Common myeloid progenitor, CD34-positive (primary cell): Measurements from ENCODE around the gene MOB3A.
A peak's percentile ranks its signal among the peaks of the same experiment; 100 is the strongest.

Source experiments
- CTCF ChIA-PET: fragments of 350-600 bp; sonication (Branson Sonifier 250); formaldehyde crosslinking; loops from one replicate; lab custom pipeline; 2021; ENCODE audit warnings: antibody characterized with exemption; lab: Charles Lee
- POLR2A ChIA-PET: fragments of 350-600 bp; sonication (Branson Sonifier 250); formaldehyde crosslinking; loops from one replicate; lab custom pipeline; 2021; ENCODE audit warnings: antibody characterized with exemption; lab: Charles Lee
- DNase-seq, 3 donors: peaks; one replicate each; pipeline versions ENCODE4 v3.0.0 to v3.0.0-alpha.2; 2013
- H3K27ac ChIP-seq, 2 experiments: 1 replicate in 1 of 2; 2 replicates in 1 of 2; pipeline ENCODE4 v1.7.0; 2013; ENCODE audit warnings: inconsistent platforms in 2 of 2, low read length in 2 of 2, mild to moderate bottlenecking in 2 of 2, low read depth in 1 of 2, moderate library complexity in 1 of 2; ENCODE audit not compliant: severe bottlenecking in 2 of 2, insufficient read depth in 1 of 2, poor library complexity in 1 of 2
- H3K27me3 ChIP-seq, 5 experiments: replicated peaks in 2 of 5; 1 replicate in 3 of 5; 2 replicates in 2 of 5; pipeline versions ENCODE4 v1.6.1 to v1.7.0; 2013; ENCODE audit warnings: low read length in 4 of 5, mild to moderate bottlenecking in 2 of 5, moderate library complexity in 2 of 5, inconsistent platforms in 1 of 5; ENCODE audit not compliant: insufficient read depth in 5 of 5, control insufficient read depth in 4 of 5
- H3K36me3 ChIP-seq, 4 experiments: 1 replicate in 2 of 4; 2 replicates in 2 of 4; pipeline versions ENCODE4 v1.6.1 to v1.7.0; 2013; ENCODE audit warnings: low read length in 3 of 4, control low read depth in 1 of 4, mild to moderate bottlenecking in 1 of 4; ENCODE audit not compliant: control insufficient read depth in 4 of 4, insufficient read depth in 4 of 4
- H3K4me1 ChIP-seq, 4 experiments: 1 replicate in 3 of 4; 2 replicates in 1 of 4; pipeline versions ENCODE4 v1.6.1 to v1.7.1; 2013; ENCODE audit warnings: low read length in 3 of 4, mild to moderate bottlenecking in 3 of 4, control low read depth in 1 of 4, inconsistent platforms in 1 of 4, moderate library complexity in 1 of 4; ENCODE audit not compliant: control insufficient read depth in 4 of 4, insufficient read depth in 4 of 4; ENCODE audit errors: control extremely low read depth in 1 of 4
- H3K4me3 ChIP-seq, 7 experiments: 1 replicate in 4 of 7; 2 replicates in 3 of 7; pipeline versions ENCODE4 v1.5.1 to v1.7.0; 2013; ENCODE audit warnings: mild to moderate bottlenecking in 7 of 7, low read length in 6 of 7, moderate library complexity in 6 of 7, inconsistent platforms in 2 of 7, low read depth in 2 of 7, control low read depth in 1 of 7; ENCODE audit not compliant: insufficient read depth in 4 of 7, control insufficient read depth in 1 of 7; ENCODE audit errors: extremely low read depth in 1 of 7
- H3K9me3 ChIP-seq, 5 experiments: 1 replicate in 4 of 5; 2 replicates in 1 of 5; pipeline versions ENCODE4 v1.6.1 to v1.7.1; 2013; ENCODE audit warnings: low read length in 4 of 5, mild to moderate bottlenecking in 2 of 5, inconsistent platforms in 1 of 5, low read depth in 1 of 5, moderate library complexity in 1 of 5; ENCODE audit not compliant: control insufficient read depth in 4 of 5, insufficient read depth in 2 of 5; ENCODE audit errors: control extremely low read depth in 1 of 5
- WGBS: methylation state at CpG from one replicate; pipeline ENCODE4 v1.1.5; 2013; ENCODE audit not compliant: insufficient coverage; 5-methylcytosine and 5-hydroxymethylcytosine counted together

Gene MOB3A

DNA sequence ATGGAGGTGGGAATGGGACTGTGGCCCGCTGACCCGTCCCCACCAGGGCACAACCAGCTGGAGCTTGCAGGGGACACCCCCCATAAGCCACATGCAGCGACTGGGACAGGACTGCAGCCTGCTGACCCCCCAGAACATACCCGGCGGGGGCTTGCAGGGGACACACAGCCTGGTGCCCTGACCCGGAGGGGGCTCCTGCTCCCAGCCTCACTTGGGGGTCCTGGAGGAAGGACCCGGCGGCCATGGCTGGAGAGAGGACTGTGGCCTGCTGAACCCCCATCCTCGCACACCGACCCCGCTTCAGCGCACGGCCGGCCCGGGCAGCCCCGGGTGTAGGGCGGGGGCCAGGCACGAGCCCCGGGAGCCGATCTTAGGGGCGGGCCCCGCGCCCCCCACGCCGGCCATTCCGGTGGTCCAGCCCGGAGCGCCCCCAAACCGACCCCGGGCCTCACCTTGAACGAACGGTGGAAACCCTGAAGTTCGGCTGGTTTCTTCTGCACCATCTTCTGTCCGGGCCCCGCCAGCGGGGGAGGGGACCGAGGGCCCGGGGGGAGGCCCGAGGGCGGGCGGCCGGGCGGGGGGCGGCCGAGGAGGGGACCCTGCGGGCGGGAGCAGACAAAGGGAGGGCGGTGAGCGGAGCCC lies 45.7 kb downstream of the MOB3A start:
- Histone ChIP-seq H3K4me3 (peak overlapping the region; percentile 58 to 94 (median 81)), H3K27ac (peak overlapping the region in 1 of 2 experiments; percentile 81)
- POLR2A ChIA-PET, result interaction anchor here (1.1 to 2.1 kb wide), 4 partner anchors 8 to 45 kb away, joined by 3 to 14 read pairs (median 7); partner anchors contain the start of genes BTBD2 and MOB3A

DNA sequence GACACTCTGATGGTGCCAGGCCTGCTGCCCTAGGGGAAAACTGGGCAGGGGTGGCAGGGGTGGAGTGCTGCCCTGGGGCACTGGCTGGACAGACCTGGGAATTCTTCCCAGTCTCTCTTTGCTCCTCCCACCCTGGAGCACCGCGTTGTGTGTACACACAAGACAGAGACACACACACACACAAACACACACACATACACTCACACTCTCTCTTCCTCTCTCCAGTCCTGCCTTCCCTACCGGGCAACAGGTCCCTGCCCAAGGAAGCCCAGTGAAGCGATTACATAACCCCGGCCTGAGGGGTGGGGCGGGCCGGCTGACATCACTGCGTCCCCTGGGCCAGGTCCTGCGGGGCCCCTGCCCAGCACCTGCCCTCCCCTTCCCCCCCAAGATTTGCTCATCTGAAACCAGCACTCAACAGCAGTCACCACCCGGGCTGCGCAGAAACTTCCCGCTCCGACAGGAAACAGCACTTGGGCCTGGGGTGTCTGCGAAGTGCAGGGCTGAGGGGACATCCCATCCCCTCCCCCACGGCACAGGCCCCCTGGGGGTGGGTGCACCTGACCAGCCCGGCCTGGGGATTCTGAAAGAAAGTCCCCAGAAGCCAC lies 46.3 kb downstream of the MOB3A start:
- 0% methylated on average over 9 of the region's 16 CpGs for WGBS
- Histone ChIP-seq H3K27me3 (no peaks in the 10 kb centered on the region), H3K36me3 (peaks cover 0 to 43% (median 28%) of the 10 kb centered on the region in 4 experiments), H3K9me3 (no peaks in the 10 kb centered on the region), H3K4me3 (peak overlapping the region; percentile 58 to 94 (median 81)), H3K27ac (peak overlapping the region; percentile 40 to 81), H3K4me1 (peaks cover 0 to 50% (median 41%) of the 10 kb centered on the region in 4 experiments)
- ChIA-PET CTCF (interaction anchor here (1.1 kb wide), 1 partner anchor 9 kb away, joined by 3 read pairs; no protein-coding TSS in a partner anchor), POLR2A (interaction anchor here (1.1 to 2.1 kb wide), 3 partner anchors 7 to 45 kb away, joined by 3 to 14 read pairs (median 10); partner anchors contain the start of genes BTBD2 and MOB3A)
- peak; percentile 47 to 83 (median 80) for DNase-seq

More for the DNA sequence above, 45.7 kb downstream of the MOB3A start:
- CTCF ChIA-PET, result interaction anchor here (1.1 kb wide), 1 partner anchor 10 kb away, joined by 3 read pairs; no protein-coding TSS in a partner anchor
- no peaks in the 10 kb centered on the region for H3K9me3 ChIP-seq
- peaks cover 0 to 37% (median 24%) of the 10 kb centered on the region in 4 experiments for H3K36me3 ChIP-seq
- 0% methylated on average over 38 of the region's 49 CpGs for WGBS
- no peak for DNase-seq
- no peaks in the 10 kb centered on the region for H3K27me3 ChIP-seq
- peaks cover 0 to 47% (median 40%) of the 10 kb centered on the region in 4 experiments for H3K4me1 ChIP-seq

DNA sequence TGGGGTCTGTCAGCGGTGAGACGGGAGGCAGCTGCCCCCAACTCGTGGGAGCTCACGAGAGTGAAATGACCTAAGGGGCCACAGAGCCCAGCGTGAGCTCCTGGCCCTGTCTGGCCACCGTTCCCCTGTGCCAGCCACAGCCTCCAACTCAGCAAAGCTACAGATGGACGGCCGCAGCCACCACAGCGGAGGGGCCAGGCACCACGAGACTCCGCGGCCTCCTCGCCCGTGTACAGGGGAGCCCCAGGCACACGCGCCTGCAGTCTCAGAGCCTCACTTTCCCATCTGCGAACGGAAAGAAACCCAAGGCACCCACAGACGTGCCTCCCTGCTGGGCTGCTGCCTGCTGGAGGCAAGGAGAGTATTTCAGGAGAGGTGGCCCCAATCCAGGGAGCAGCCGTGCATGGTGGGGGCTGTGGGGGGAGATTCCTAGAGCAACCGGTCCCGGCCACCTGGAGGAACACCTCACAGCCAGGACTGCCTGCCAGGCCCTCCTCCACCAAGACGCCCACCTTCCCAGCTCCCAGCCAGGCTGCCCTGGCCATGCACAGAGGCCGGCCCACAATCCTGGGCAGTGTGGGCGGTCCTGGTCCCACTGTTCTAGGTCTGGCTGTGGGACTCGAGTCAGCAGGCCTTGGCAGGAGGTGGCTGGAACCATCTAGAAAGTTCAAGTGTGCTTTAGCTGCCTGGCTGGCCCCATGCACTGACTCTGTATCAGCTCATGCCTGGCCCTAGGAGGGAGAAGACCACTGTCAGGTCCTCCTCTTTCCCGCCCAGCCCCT lies 47.0 kb downstream of the MOB3A start:
- H3K9me3 ChIP-seq, result no peaks in the 10 kb centered on the region
- 92% methylated on average over 18 of the region's 27 CpGs for WGBS
- CTCF ChIA-PET, result interaction anchor here (1.1 to 2.9 kb wide), 3 partner anchors 8 to 29 kb away, joined by 3 to 13 read pairs (median 4); no protein-coding TSS in a partner anchor
- DNase-seq, result no peak
- H3K4me1 ChIP-seq, result peaks cover 0 to 57% (median 46%) of the 10 kb centered on the region in 4 experiments
- no peaks in the 10 kb centered on the region for H3K27me3 ChIP-seq
- POLR2A ChIA-PET, result interaction anchor here (0.5 to 1.1 kb wide), 3 partner anchors 33 to 191 kb away, joined by 3 read pairs; partner anchors contain the start of gene BTBD2
- H3K4me3 ChIP-seq, result peak overlapping the region in 6 of 7 experiments; percentile 58 to 94 (median 83)
- peaks cover 0 to 49% (median 31%) of the 10 kb centered on the region in 4 experiments for H3K36me3 ChIP-seq
- H3K27ac ChIP-seq, result peak overlapping the region; percentile 40 to 81

DNA sequence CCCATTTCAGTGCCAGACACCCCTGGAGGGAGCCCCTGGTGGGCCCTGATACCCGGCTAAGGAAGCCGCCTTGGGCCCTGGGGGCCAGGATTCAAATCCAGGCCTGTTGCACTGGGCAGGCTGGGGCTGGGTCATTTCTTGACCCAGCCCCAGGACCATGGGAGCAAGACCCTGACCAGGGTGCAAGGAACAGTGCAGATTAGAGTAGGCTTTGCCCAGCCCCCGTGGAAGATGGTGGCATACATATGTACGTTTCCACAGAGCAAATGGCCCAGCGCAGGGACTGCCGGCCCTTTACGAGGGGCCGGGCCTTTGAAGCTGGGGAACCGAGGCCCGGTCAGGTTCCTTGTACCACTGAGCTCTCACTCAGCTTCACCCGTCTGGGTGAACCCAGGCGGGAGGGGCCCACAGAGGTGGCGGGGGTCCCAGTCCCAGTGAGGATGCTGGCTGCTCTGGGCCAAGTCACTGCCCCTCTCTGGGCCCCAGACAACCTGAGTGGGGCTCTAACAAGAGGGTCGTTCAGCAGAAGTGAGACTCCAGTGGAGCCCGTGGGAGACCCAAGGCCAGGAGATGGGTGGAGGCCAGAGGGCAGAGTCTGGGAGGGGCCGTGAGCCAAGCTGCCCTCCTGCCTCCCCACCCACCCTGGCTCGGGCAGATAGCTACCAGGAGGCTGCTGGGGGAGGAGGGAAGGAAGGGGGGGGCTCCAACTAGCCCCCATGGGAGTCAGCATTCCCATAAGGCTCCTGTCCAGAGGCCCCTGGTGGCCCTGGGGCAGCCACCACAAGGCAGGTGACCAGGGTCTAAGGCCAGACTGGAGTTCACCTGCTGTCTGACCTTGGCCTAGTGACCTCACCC lies 47.8 kb downstream of the MOB3A start:
- peak overlapping the region in 1 of 2 experiments; percentile 43 for H3K27ac ChIP-seq
- DNase-seq, result no peak
- no peaks in the 10 kb centered on the region for H3K27me3 ChIP-seq
- H3K4me3 ChIP-seq, result peak overlapping the region in 3 of 7 experiments; percentile 9 to 94 (median 32)
- 98% methylated on average over 10 of the region's 17 CpGs for WGBS
- H3K4me1 ChIP-seq, result peaks cover 0 to 63% (median 52%) of the 10 kb centered on the region in 4 experiments
- POLR2A ChIA-PET, result interaction anchor here (0.5 to 0.9 kb wide), 2 partner anchors 59 to 190 kb away, joined by 3 read pairs; no protein-coding TSS in a partner anchor
- peaks cover 0 to 52% (median 31%) of the 10 kb centered on the region in 4 experiments for H3K36me3 ChIP-seq
- CTCF ChIA-PET, result interaction anchor here (0.7 to 2.9 kb wide), 3 partner anchors 16 to 28 kb away, joined by 3 to 13 read pairs (median 4); no protein-coding TSS in a partner anchor
- H3K9me3 ChIP-seq, result no peaks in the 10 kb centered on the region

DNA sequence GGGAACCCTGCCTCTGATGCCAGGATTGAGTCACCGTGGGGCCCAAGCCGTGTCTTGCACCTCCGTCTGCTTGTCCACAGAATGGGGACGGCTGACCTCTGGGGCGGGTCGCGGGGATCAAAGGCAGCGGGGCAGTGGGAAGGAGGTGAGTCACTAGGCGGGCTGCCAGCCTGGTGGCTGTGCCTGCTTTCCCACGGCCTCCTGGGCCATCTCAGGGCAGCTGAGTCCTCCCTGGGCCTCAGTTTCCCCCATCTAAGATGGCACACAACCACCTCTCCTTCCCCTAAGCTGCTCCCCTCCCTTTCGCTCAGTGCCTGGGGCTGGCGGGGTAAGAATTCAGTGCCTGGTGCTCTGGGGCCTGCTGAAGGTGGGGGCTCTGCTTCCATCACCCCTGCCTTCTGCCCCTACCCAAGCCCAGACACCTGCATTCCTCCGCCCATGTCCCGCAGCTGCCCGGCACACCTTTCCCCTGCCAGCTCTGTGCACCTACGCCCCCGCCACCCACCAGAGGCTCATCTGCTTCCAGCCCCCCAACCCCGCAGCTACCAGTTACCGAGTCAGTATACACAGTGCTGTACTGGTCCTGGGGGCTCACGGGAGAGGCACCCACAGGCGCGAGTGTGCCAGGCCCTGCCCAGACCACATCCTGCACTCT lies 48.5 kb downstream of the MOB3A start:
- H3K27me3 ChIP-seq, result no peaks in the 10 kb centered on the region
- no peaks in the 10 kb centered on the region for H3K9me3 ChIP-seq
- no peak for DNase-seq
- CTCF ChIA-PET, result interaction anchor here (0.7 to 2.9 kb wide), 3 partner anchors 16 to 28 kb away, joined by 3 to 13 read pairs (median 4); no protein-coding TSS in a partner anchor
- H3K4me1 ChIP-seq, result peaks cover 0 to 70% (median 57%) of the 10 kb centered on the region in 4 experiments
- POLR2A ChIA-PET, result no interaction called here
- no peak overlapping the region for H3K27ac ChIP-seq
- peaks cover 0 to 60% (median 34%) of the 10 kb centered on the region in 4 experiments for H3K36me3 ChIP-seq
- peak overlapping the region in 2 of 7 experiments; percentile 9 to 32 for H3K4me3 ChIP-seq
- 86% methylated on average over 20 of the region's 22 CpGs for WGBS
